Common myeloid progenitor, CD34-positive (primary cell): ENCODE results near the gene CPA1.
"Not testable (repeated sequence)": the region's sequence is repeated elsewhere in the genome, so short reads cannot be mapped to it uniquely, and the experiment has no call there.

Source experiments
- CTCF ChIA-PET: fragments of 350-600 bp; sonication (Branson Sonifier 250); formaldehyde crosslinking; loops from one replicate; lab custom pipeline; 2021; ENCODE audit warnings: antibody characterized with exemption; lab: Charles Lee
- POLR2A ChIA-PET: fragments of 350-600 bp; sonication (Branson Sonifier 250); formaldehyde crosslinking; loops from one replicate; lab custom pipeline; 2021; ENCODE audit warnings: antibody characterized with exemption; lab: Charles Lee
- DNase-seq, 3 donors: peaks; one replicate each; pipeline versions ENCODE4 v3.0.0 to v3.0.0-alpha.2; 2013
- H3K27ac ChIP-seq, 2 experiments: 1 replicate in 1 of 2; 2 replicates in 1 of 2; pipeline ENCODE4 v1.7.0; 2013; ENCODE audit warnings: inconsistent platforms in 2 of 2, low read length in 2 of 2, mild to moderate bottlenecking in 2 of 2, low read depth in 1 of 2, moderate library complexity in 1 of 2; ENCODE audit not compliant: severe bottlenecking in 2 of 2, insufficient read depth in 1 of 2, poor library complexity in 1 of 2
- H3K27me3 ChIP-seq, 5 experiments: replicated peaks in 2 of 5; 1 replicate in 3 of 5; 2 replicates in 2 of 5; pipeline versions ENCODE4 v1.6.1 to v1.7.0; 2013; ENCODE audit warnings: low read length in 4 of 5, mild to moderate bottlenecking in 2 of 5, moderate library complexity in 2 of 5, inconsistent platforms in 1 of 5; ENCODE audit not compliant: insufficient read depth in 5 of 5, control insufficient read depth in 4 of 5
- H3K36me3 ChIP-seq, 4 experiments: 1 replicate in 2 of 4; 2 replicates in 2 of 4; pipeline versions ENCODE4 v1.6.1 to v1.7.0; 2013; ENCODE audit warnings: low read length in 3 of 4, control low read depth in 1 of 4, mild to moderate bottlenecking in 1 of 4; ENCODE audit not compliant: control insufficient read depth in 4 of 4, insufficient read depth in 4 of 4
- H3K4me1 ChIP-seq, 4 experiments: 1 replicate in 3 of 4; 2 replicates in 1 of 4; pipeline versions ENCODE4 v1.6.1 to v1.7.1; 2013; ENCODE audit warnings: low read length in 3 of 4, mild to moderate bottlenecking in 3 of 4, control low read depth in 1 of 4, inconsistent platforms in 1 of 4, moderate library complexity in 1 of 4; ENCODE audit not compliant: control insufficient read depth in 4 of 4, insufficient read depth in 4 of 4; ENCODE audit errors: control extremely low read depth in 1 of 4
- H3K4me3 ChIP-seq, 7 experiments: 1 replicate in 4 of 7; 2 replicates in 3 of 7; pipeline versions ENCODE4 v1.5.1 to v1.7.0; 2013; ENCODE audit warnings: mild to moderate bottlenecking in 7 of 7, low read length in 6 of 7, moderate library complexity in 6 of 7, inconsistent platforms in 2 of 7, low read depth in 2 of 7, control low read depth in 1 of 7; ENCODE audit not compliant: insufficient read depth in 4 of 7, control insufficient read depth in 1 of 7; ENCODE audit errors: extremely low read depth in 1 of 7
- H3K9me3 ChIP-seq, 5 experiments: 1 replicate in 4 of 5; 2 replicates in 1 of 5; pipeline versions ENCODE4 v1.6.1 to v1.7.1; 2013; ENCODE audit warnings: low read length in 4 of 5, mild to moderate bottlenecking in 2 of 5, inconsistent platforms in 1 of 5, low read depth in 1 of 5, moderate library complexity in 1 of 5; ENCODE audit not compliant: control insufficient read depth in 4 of 5, insufficient read depth in 2 of 5; ENCODE audit errors: control extremely low read depth in 1 of 5
- WGBS: methylation state at CpG from one replicate; pipeline ENCODE4 v1.1.5; 2013; ENCODE audit not compliant: insufficient coverage; 5-methylcytosine and 5-hydroxymethylcytosine counted together

CPA1 gene

DNA sequence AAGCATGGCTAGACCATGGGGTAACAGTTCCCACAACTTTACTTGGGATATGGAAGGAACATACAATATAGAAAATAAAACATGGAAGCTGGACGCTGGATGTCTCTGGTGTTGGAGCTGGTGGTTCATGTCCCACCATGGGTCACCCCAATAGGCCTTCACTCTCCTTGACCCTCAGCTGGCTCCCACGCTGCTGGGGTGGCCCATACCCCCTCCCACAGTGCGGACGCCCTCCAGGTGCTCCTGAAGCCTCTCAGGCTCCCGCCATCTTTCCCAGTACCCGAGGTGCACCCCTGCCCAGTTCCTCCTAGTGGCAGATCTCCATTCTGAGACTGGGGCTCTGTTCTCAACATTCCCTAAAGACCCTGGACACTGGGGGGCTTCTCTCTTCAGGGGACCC, 5.8 kb upstream of the CPA1 start:
- CTCF ChIA-PET, result no interaction called here
- H3K9me3 ChIP-seq, result peaks cover 3 to 11% (median 5%) of the 10 kb centered on the region in 5 experiments
- H3K4me1 ChIP-seq, result peaks cover 0 to 29% (median 11%) of the 10 kb centered on the region in 4 experiments
- H3K27ac ChIP-seq, result no peak overlapping the region
- H3K27me3 ChIP-seq, result no peaks in the 10 kb centered on the region
- no peaks in the 10 kb centered on the region for H3K36me3 ChIP-seq
- H3K4me3 ChIP-seq, result no peak overlapping the region
- WGBS, result 93% methylated on average over 5 of the region's 6 CpGs
- POLR2A ChIA-PET, result no interaction called here
- DNase-seq, result no peak

DNA sequence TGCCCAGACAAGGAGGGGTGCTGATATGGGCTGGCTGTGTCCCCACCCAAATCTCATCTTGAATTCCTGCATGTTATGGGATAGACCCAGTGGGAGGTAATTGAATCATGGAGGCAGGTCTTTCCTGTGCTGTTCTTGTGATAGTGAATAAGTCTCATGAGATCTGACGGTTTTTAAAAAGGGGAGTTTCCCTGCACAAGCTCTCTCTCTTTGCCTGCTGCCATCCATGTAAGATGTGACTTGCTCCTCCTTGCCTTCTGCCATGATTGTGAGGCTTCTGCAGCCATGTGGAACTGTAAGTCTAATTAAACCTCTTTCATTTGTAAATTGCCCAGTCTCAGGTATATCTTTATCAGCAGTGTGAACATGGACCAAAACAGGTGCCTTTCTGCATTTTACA, 3.8 kb upstream of the CPA1 start:
- H3K4me3 ChIP-seq, POLR2A ChIA-PET, H3K27ac ChIP-seq, H3K27me3 ChIP-seq, CTCF ChIA-PET, DNase-seq, H3K36me3 ChIP-seq: not testable (repeated sequence)
- peaks cover 0 to 13% (median 4%) of the 10 kb centered on the region in 4 experiments for H3K4me1 ChIP-seq
- WGBS, result 100% methylated on average over 1 of the region's 1 CpG
- H3K9me3 ChIP-seq, result peaks cover 3 to 11% (median 5%) of the 10 kb centered on the region in 5 experiments

DNA sequence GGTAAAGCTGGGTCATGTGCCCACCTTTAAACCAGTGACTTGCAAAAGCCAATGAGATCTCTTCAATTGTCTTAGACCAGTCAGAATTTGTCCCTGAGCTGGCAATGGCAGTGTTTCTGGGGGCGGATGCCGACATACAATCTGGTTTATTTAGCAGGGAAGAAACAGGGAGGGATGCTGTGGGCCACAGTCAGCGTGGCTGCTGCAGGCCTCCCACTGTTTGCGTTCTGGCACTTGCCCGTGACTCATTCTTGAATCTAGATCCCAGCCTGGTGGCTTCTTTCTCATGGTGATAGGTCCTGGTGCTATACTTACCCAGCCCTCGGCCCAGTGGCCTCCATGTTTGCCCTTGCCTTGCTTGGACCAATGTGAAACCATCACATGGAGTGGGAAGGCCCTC, 3.1 kb upstream of the CPA1 start:
- Histone ChIP-seq H3K4me3 (no peak overlapping the region), H3K4me1 (peaks cover 0 to 13% (median 4%) of the 10 kb centered on the region in 4 experiments), H3K27ac (no peak overlapping the region), H3K27me3 (no peaks in the 10 kb centered on the region), H3K36me3 (no peaks in the 10 kb centered on the region), H3K9me3 (peaks cover 3 to 11% (median 5%) of the 10 kb centered on the region in 5 experiments)
- 98% methylated on average over 6 of the region's 6 CpGs for WGBS
- CTCF ChIA-PET, result no interaction called here
- POLR2A ChIA-PET, result no interaction called here
- no peak for DNase-seq

DNA sequence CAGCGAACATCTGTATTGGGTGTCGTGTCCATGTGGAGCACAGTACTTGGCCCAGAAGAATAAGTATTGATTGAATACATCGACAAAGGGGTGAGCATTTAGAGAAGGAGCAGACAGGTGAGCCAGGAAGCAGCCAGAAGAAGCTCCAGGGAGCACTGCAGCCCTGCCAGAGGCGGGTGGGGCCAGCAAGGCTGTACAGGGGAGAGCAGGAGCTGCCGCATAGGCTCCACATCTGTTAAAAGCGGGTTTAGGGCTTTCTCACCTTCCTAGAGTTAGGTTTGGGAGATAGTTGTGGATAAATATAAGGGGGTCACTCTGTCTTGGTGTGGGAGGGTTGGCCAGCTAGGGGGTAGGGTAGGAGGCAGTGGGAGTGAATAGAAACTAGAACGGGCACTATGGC, 1.3 kb upstream of the CPA1 start:
- no peak for DNase-seq
- Histone ChIP-seq H3K36me3 (no peaks in the 10 kb centered on the region), H3K27me3 (no peaks in the 10 kb centered on the region), H3K9me3 (peaks cover 3 to 11% (median 5%) of the 10 kb centered on the region in 5 experiments), H3K27ac (no peak overlapping the region), H3K4me1 (peaks cover 0 to 3% (median under 1%) of the 10 kb centered on the region in 4 experiments), H3K4me3 (no peak overlapping the region)
- WGBS, result 96% methylated on average over 5 of the region's 7 CpGs
- CTCF ChIA-PET, result interaction anchor here (0.8 kb wide), 1 partner anchor 83 kb away, joined by 3 read pairs; no protein-coding TSS in a partner anchor
- POLR2A ChIA-PET, result no interaction called here

DNA sequence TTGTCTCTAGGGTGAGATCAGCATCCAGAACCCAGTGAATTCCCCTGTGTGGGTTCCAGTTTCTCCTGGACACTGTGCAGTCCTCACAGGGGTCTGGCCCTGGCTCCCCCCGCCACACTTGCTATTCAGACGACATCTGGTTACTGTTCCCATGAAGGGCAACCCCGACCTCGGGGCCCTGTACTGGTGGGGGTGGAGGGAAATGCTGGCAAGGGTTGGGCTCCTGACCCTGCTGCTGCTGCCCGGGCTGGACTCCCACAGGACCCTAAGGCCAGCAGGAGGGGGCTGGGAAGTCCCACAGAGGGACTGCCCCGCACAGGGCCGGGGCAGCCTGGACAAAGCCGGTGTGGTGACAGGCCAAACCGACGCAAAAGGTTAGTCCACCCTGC, 768 bp upstream of the CPA1 start:
- H3K4me3 ChIP-seq, result no peak overlapping the region
- CTCF ChIA-PET, result interaction anchor here (0.8 kb wide), 1 partner anchor 82 kb away, joined by 3 read pairs; no protein-coding TSS in a partner anchor
- no peak overlapping the region for H3K27ac ChIP-seq
- WGBS, result 96% methylated on average over 10 of the region's 10 CpGs
- POLR2A ChIA-PET, result no interaction called here
- peaks cover 0 to 8% (median 4%) of the 10 kb centered on the region in 4 experiments for H3K4me1 ChIP-seq
- H3K36me3 ChIP-seq, result no peaks in the 10 kb centered on the region
- H3K9me3 ChIP-seq, result peaks cover 3 to 11% (median 5%) of the 10 kb centered on the region in 5 experiments
- H3K27me3 ChIP-seq, result no peaks in the 10 kb centered on the region
- DNase-seq, result no peak

DNA sequence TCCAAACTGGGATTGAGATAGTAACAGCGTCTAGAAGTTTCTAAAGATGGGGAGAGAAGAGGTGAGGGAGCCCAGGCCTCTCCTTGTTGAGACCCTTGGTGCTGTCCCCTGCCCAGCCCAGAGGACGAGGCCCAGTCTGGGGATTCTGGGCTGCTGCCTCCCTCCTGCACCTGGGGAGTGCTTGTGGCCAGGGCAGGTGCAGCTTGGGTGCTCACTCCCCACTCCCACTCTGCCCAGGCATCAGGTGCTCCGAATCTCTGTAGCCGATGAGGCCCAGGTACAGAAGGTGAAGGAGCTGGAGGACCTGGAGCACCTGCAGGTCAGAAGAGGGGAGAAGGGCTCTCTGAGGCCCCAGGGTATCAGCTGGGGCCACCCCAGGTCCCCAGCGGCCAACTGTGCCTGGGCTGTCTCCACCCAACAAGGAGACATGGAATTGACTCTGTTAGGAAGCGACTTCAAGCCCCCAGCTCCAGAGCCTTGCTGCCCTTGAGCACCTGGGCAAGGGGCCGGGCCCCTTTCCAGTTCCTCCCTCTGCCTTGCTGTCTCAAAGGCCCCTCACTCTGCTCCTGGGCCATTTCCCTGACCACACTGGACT, 664 bp downstream of the CPA1 start:
- peaks cover 0 to 9% (median 7%) of the 10 kb centered on the region in 4 experiments for H3K4me1 ChIP-seq
- no peak for DNase-seq
- no peak overlapping the region for H3K27ac ChIP-seq
- CTCF ChIA-PET, result no interaction called here
- no peaks in the 10 kb centered on the region for H3K36me3 ChIP-seq
- H3K9me3 ChIP-seq, result peaks cover 1 to 8% (median 3%) of the 10 kb centered on the region in 5 experiments
- H3K27me3 ChIP-seq, result no peaks in the 10 kb centered on the region
- no peak overlapping the region for H3K4me3 ChIP-seq
- POLR2A ChIA-PET, result no interaction called here
- 100% methylated on average over 7 of the region's 7 CpGs for WGBS

DNA sequence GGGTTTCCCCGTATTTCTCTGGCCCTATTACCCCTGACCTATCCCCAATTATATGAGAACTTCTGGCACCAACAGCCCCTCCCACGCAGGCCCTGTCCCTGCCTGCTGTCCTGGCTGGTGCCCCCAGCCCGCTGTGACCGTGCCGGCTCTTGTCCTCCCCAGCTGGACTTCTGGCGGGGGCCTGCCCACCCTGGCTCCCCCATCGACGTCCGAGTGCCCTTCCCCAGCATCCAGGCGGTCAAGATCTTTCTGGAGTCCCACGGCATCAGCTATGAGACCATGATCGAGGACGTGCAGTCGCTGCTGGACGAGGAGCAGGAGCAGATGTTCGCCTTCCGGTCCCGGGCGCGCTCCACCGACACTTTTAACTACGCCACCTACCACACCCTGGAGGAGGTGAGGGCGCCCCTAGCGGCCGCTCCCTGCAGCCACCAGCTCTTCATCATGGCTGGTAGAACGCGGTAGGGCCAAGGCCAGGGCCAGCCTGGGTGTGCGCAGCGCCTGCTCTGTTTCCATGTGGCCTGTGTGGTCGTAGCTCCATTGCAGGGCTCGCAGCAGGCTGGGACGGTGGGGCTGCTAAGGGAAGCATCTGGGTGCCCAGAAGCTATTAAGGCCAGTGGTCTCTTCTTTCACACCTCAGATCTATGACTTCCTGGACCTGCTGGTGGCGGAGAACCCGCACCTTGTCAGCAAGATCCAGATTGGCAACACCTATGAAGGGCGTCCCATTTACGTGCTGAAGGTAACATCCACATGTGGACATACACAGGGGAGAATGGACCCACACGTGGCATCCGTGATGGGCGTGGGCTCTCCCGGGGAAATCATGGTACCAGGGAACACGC, 1.4 kb downstream of the CPA1 start:
- CTCF ChIA-PET, result no interaction called here
- POLR2A ChIA-PET, result no interaction called here

More for the DNA sequence above, 1.4 kb downstream of the CPA1 start:
- DNase-seq, result no peak
- WGBS, result 97% methylated on average over 38 of the region's 41 CpGs
- no peaks in the 10 kb centered on the region for H3K27me3 ChIP-seq
- H3K27ac ChIP-seq, result no peak overlapping the region
- peaks cover 0 to 4% (median 0%) of the 10 kb centered on the region in 5 experiments for H3K9me3 ChIP-seq
- H3K4me1 ChIP-seq, result peaks cover 0 to 9% (median 7%) of the 10 kb centered on the region in 4 experiments
- H3K36me3 ChIP-seq, result no peaks in the 10 kb centered on the region
- H3K4me3 ChIP-seq, result no peak overlapping the region
